ENCODE measurements around the gene CTNNA2.

- TF ChIP-seq GABPA (IDR thresholded peaks at IDR 0.05; ENCODE audit: low read depth) (no peak), SIN3A (IDR thresholded peaks at IDR 0.05; ENCODE audit: borderline replicate concordance, low read depth, low read length) (no peak), MEF2A (IDR thresholded peaks at IDR 0.05; ENCODE audit: borderline replicate concordance, low read depth) (no peak), RFX5 (IDR thresholded peaks at IDR 0.05; ENCODE audit: low read length) (no peak), FOSL2 (IDR thresholded peaks at IDR 0.05; ENCODE audit: borderline replicate concordance, low read depth) (no peak), EP300 (IDR thresholded peaks at IDR 0.05; ENCODE audit: borderline replicate concordance in 1 of 2, low read depth in 1 of 2, low read length in 1 of 2) (no peak), SMC3 (IDR thresholded peaks at IDR 0.05; ENCODE audit: low read depth, low read length) (no peak), MXI1 (IDR thresholded peaks at IDR 0.05; ENCODE audit: low read depth, low read length) (no peak), YY1 (IDR thresholded peaks at IDR 0.05; ENCODE audit: low read depth) (no peak)
- TF ChIP-seq, protein P1, sequence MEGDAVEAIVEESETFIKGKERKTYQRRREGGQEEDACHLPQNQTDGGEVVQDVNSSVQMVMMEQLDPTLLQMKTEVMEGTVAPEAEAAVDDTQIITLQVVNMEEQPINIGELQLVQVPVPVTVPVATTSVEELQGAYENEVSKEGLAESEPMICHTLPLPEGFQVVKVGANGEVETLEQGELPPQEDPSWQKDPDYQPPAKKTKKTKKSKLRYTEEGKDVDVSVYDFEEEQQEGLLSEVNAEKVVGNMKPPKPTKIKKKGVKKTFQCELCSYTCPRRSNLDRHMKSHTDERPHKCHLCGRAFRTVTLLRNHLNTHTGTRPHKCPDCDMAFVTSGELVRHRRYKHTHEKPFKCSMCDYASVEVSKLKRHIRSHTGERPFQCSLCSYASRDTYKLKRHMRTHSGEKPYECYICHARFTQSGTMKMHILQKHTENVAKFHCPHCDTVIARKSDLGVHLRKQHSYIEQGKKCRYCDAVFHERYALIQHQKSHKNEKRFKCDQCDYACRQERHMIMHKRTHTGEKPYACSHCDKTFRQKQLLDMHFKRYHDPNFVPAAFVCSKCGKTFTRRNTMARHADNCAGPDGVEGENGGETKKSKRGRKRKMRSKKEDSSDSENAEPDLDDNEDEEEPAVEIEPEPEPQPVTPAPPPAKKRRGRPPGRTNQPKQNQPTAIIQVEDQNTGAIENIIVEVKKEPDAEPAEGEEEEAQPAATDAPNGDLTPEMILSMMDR (IDR thresholded peaks at IDR 0.05) = peak; percentile 22; the same call in 1 of the 2 replicates
- TF ChIP-seq, protein P2, sequence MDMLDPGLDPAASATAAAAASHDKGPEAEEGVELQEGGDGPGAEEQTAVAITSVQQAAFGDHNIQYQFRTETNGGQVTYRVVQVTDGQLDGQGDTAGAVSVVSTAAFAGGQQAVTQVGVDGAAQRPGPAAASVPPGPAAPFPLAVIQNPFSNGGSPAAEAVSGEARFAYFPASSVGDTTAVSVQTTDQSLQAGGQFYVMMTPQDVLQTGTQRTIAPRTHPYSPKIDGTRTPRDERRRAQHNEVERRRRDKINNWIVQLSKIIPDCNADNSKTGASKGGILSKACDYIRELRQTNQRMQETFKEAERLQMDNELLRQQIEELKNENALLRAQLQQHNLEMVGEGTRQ (IDR thresholded peaks at IDR 0.05; ENCODE audit: borderline replicate concordance, low read depth, low read length) = no peak
Measured at GRCh38 chr2:79530443-79530842, 17.6 kb downstream of the CTNNA2 start.

All from SK-N-SH (cell line).